Fibroblast of mammary gland (primary cell): Measurements from ENCODE around the gene GULP1.

Experiments
- DNase-seq: peaks from one replicate; pipeline ENCODE4 v3.0.0-alpha.2; 2010; ENCODE audit warnings: low read depth
- H3K4me3 ChIP-seq: 2 replicates; pipeline ENCODE4 v1.5.1; 2011; ENCODE audit warnings: low read depth, mild to moderate bottlenecking, low read length, moderate library complexity; ENCODE audit not compliant: control insufficient read depth
- CTCF ChIP-seq: conservative IDR thresholded peaks from 2 replicates; pipeline ENCODE4 v1.5.1; 2011; ENCODE audit warnings: low read depth, low read length, inconsistent platforms; ENCODE audit not compliant: control insufficient read depth, insufficient read depth

The GULP1 gene

GRCh38 chr2:188425266-188425665, 133.6 kb downstream of the GULP1 start:
- H3K4me3 ChIP-seq: no peak overlapping the region
- TF ChIP-seq CTCF: no peak
- DNase-seq: no peak

- no peak overlapping the region for H3K4me3 ChIP-seq
- no peak for DNase-seq
- no peak for TF ChIP-seq CTCF
These were observed 134.4 kb downstream of the GULP1 start for GRCh38 chr2:188426121-188426520.

DNA sequence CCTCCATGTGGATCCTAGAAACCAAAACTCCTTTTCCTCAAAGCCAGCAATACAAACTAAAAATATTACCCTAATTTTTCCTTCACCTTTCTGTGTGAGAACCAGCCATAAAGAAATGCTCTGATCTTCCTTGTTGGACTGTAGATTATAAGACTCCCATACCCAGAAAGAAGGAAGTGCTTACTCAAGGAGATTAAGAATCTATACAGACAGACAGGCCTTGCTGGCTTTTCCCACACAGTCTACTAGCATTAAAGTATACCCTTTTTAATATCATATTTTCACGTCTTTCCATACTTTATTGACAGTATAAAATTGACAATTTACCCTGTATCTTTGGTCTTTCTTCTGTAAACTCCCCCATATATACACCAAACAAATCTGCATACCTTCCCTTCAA, 139.0 kb downstream of the GULP1 start:
- H3K4me3 ChIP-seq: no peak overlapping the region
- no peak for DNase-seq
- no peak for TF ChIP-seq CTCF

GRCh38 chr2:188434018-188434417, 142.3 kb downstream of the GULP1 start:
- TF ChIP-seq CTCF: no peak
- no peak overlapping the region for H3K4me3 ChIP-seq
- no peak for DNase-seq

GRCh38 chr2:188435115-188435514, 143.4 kb downstream of the GULP1 start:
- H3K4me3 ChIP-seq: no peak overlapping the region
- no peak for TF ChIP-seq CTCF
- DNase-seq: no peak

- TF ChIP-seq CTCF: no peak
- no peak for DNase-seq
- H3K4me3 ChIP-seq: no peak overlapping the region
These were observed 145.9 kb downstream of the GULP1 start for GRCh38 chr2:188437537-188437936.

DNA sequence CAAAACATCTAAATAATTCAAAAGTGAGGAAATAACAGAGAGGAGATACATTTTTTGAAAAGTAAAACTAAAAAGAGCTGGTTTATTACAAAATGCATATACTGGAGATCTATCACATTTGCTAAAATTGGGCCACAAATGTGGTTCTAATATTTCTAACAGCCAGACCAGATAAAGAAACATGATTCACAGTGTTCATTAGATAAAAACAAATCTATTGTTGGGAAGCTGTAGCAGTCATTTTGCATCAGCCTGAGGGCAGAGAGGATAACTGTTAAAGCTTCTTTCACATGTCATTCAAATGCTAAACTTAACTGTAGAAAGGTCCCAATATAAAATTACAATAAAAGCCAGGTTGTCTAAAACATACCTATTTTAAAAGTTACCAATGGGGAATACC, 148.3 kb downstream of the GULP1 start:
- TF ChIP-seq CTCF: no peak
- DNase-seq: no peak
- no peak overlapping the region for H3K4me3 ChIP-seq
